Transverse colon (tissue), 4 donors: ENCODE data around the gene FFAR4. TPM values are rescaled to one million over a fixed set of nuclear protein-coding genes. Genes with fewer than 3 reads are reported as not detected.

ENCODE experiments used
- DNase-seq: peaks from one replicate; pipeline ENCODE4 v3.0.0-alpha.2; 2019
- H3K27ac ChIP-seq, 4 donors: fragments of 200-600 bp; sonication (generic); 2 replicates each; pipeline ENCODE4 v1.5.1; 2016 to 2018; ENCODE audit warnings: inconsistent platforms in 4 of 4
- H3K27me3 ChIP-seq: fragments of 200-600 bp; sonication (generic); 2 replicates; pipeline ENCODE4 v1.5.1; 2017; ENCODE audit warnings: inconsistent platforms
- H3K36me3 ChIP-seq, 4 donors: fragments of 200-600 bp; sonication (generic); 2 replicates each; pipeline ENCODE4 v1.5.1; 2017 to 2019; ENCODE audit warnings: inconsistent platforms in 4 of 4
- H3K4me1 ChIP-seq, 4 donors: fragments of 200-600 bp; sonication (generic); 2 replicates each; pipeline ENCODE4 v1.5.1; 2017 to 2020; ENCODE audit warnings: inconsistent platforms in 4 of 4
- H3K4me3 ChIP-seq, 4 donors: fragments of 200-600 bp; sonication (generic); 1 replicate in 1 of 4; 2 replicates in 3 of 4; pipeline versions ENCODE4 v1.5.1 to v1.6.1; 2017 to 2019; ENCODE audit warnings: inconsistent platforms in 4 of 4
- H3K9me3 ChIP-seq, 2 donors: fragments of 200-600 bp; sonication (generic); 2 replicates each; pipeline ENCODE4 v1.5.1; 2017 to 2019; ENCODE audit warnings: inconsistent platforms in 2 of 2
- CTCF ChIP-seq, 5 experiments: fragments of 200-600 bp in 3 of 5; fragments of 450-650 bp in 2 of 5; sonication (generic) in 3 of 5; IDR thresholded peaks; 1 replicate in 2 of 5; 2 replicates in 3 of 5; pipeline ENCODE4 v1.5.1; 2016 to 2017; ENCODE audit warnings: antibody characterized with exemption in 5 of 5, inconsistent platforms in 3 of 5, mild to moderate bottlenecking in 2 of 5, moderate library complexity in 1 of 5
- EP300 ChIP-seq: sonication (generic); formaldehyde crosslinking; IDR thresholded peaks from one replicate; pipeline ENCODE4 v1.6.1; 2017; ENCODE audit warnings: antibody characterized with exemption, low read depth
- POLR2A ChIP-seq: fragments of 450-650 bp; IDR thresholded peaks from one replicate; pipeline ENCODE4 v1.6.1; 2016; ENCODE audit warnings: antibody characterized with exemption, mild to moderate bottlenecking, moderate library complexity
- POLR2AphosphoS5 ChIP-seq, 3 donors: sonication (generic); formaldehyde crosslinking; IDR thresholded peaks; one replicate each; pipeline ENCODE4 v1.6.1; 2016; ENCODE audit warnings: antibody characterized with exemption in 3 of 3
- WGBS, 2 donors: methylation state at CpG; one replicate each; pipeline ENCODE4 v1.1.5; 2018; ENCODE audit warnings: low coverage in 1 of 2; 5-methylcytosine and 5-hydroxymethylcytosine counted together
- in situ Hi-C, 4 donors: fragments of 200-750 bp; cut with MboI; loops; one replicate each; pipeline versions ENCODE4 v1.15.0 to v1.15.1; 2017; ENCODE audit warnings: low sequenced_read_pairs in 3 of 4, low pct_ligation_motif_present in 1 of 4, low pct_unique_long_range_greater_than_20kb in 1 of 4
- intact Hi-C: fragments of 100-400 bp; cut with DNase I; formaldehyde crosslinking; loops from one replicate; pipeline ENCODE4 v1.15.1; 2023; ENCODE audit warnings: low total_unique reads
- total RNA-seq, 4 donors: library from RNA; depleted of rRNA; stranded (reverse); fragments of >200 nt; gene quantifications; one replicate each; pipeline ENCODE4 v1.1.0, GENCODE V29; 2016

The FFAR4 gene
- total RNA-seq, 4 donors from 2014 or later = 0.75 to 17.1 (median 12.9) TPM

- peak overlapping the region in 3 of 4 donors; percentile 26 to 52 (median 41) for H3K4me3 ChIP-seq
Measured at GRCh38 chr10:93600446-93601145, 34.1 kb downstream of the FFAR4 start.

GRCh38 chr10:93601146-93601773 is 34.8 kb downstream of the FFAR4 start, which contains the start of gene RBP4:
Gene RBP4 (minus strand): TSS chr10:93601235. CDS start chr10:93601028, 207 bp downstream.
- 0 to 5% methylated on average over 1 to 31 of the region's 63 CpGs for WGBS, 2 donors
- H3K4me3 ChIP-seq = peak within 1 kb of the TSS in 3 of 4 donors; percentile 26 to 52 (median 41)
- TF ChIP-seq EP300 (no peak), CTCF (IDR thresholded peaks at IDR 0.05) (no peak), POLR2A (no peak), POLR2AphosphoS5 (IDR thresholded peaks at IDR 0.05) (no peak)
- H3K27ac ChIP-seq = no peak within 1 kb of the TSS
- no peaks in the 10 kb centered on the region for H3K9me3 ChIP-seq
- H3K27me3 ChIP-seq = peaks cover 54% of the 10 kb centered on the region
- no peaks in the 10 kb centered on the region for H3K36me3 ChIP-seq
- no peak for DNase-seq
- intact Hi-C loops (no loop called here), in situ Hi-C loops (no loop called here)
- H3K4me1 ChIP-seq = peaks cover 6 to 15% (median 12%) of the 10 kb centered on the region in 4 donors

More at GRCh38 chr10:93600446-93601145, 34.1 kb downstream of the FFAR4 start:
- Histone ChIP-seq H3K27me3 (peaks cover 49% of the 10 kb centered on the region), H3K27ac (no peak overlapping the region), H3K36me3 (no peaks in the 10 kb centered on the region), H3K9me3 (no peaks in the 10 kb centered on the region), H3K4me1 (peaks cover 6 to 15% (median 12%) of the 10 kb centered on the region in 4 donors)
- intact Hi-C loops = no loop called here
- WGBS, 2 donors = 16% methylated on average over 40 of the region's 60 CpGs; no CpG with 5 or more reads in 1 of the 2 donors
- TF ChIP-seq EP300 = no peak
- TF ChIP-seq CTCF (IDR thresholded peaks at IDR 0.05) = no peak
- TF ChIP-seq POLR2A = no peak
- TF ChIP-seq POLR2AphosphoS5 (IDR thresholded peaks at IDR 0.05) = no peak
- DNase-seq = no peak
- in situ Hi-C loops = no loop called here

- no peak for DNase-seq
- Histone ChIP-seq H3K4me1 (peaks cover 6 to 15% (median 12%) of the 10 kb centered on the region in 4 donors), H3K27ac (no peak overlapping the region), H3K4me3 (peak overlapping the region in 1 of 4 donors; percentile 52), H3K36me3 (no peaks in the 10 kb centered on the region), H3K9me3 (no peaks in the 10 kb centered on the region), H3K27me3 (peaks cover 54% of the 10 kb centered on the region)
- intact Hi-C loops = no loop called here
- TF ChIP-seq POLR2AphosphoS5 (IDR thresholded peaks at IDR 0.05) (no peak), EP300 (no peak), POLR2A (no peak), CTCF (IDR thresholded peaks at IDR 0.05) (no peak)
- WGBS, 2 donors = 4 to 14% methylated on average over 7 of the region's 7 CpGs
- in situ Hi-C loops = no loop called here
Measured at GRCh38 chr10:93601774-93602162, 35.3 kb downstream of the FFAR4 start.

GRCh38 chr10:93603023-93603422 is 36.6 kb downstream of the FFAR4 start:
- DNase-seq = no peak
- no peaks in the 10 kb centered on the region for H3K9me3 ChIP-seq
- WGBS, 2 donors = 87 to 100% methylated on average over 1 to 2 of the region's 2 CpGs
- no peak overlapping the region for H3K27ac ChIP-seq
- intact Hi-C loops (no loop called here), in situ Hi-C loops (no loop called here)
- peaks cover 6 to 15% (median 12%) of the 10 kb centered on the region in 4 donors for H3K4me1 ChIP-seq
- H3K27me3 ChIP-seq = peaks cover 54% of the 10 kb centered on the region
- TF ChIP-seq POLR2A (no peak), POLR2AphosphoS5 (IDR thresholded peaks at IDR 0.05) (no peak), EP300 (no peak), CTCF (IDR thresholded peaks at IDR 0.05) (no peak)
- H3K4me3 ChIP-seq = no peak overlapping the region
- H3K36me3 ChIP-seq = no peaks in the 10 kb centered on the region
